Inferior parietal cortex (tissue), 1 donor: ENCODE measurements around the gene SIX1.

Source experiments
- DNase-seq: peaks from one replicate; pipeline ENCODE4 v3.0.0-alpha.2; 2016; ENCODE audit errors: extremely low spot score

The SIX1 gene

DNA sequence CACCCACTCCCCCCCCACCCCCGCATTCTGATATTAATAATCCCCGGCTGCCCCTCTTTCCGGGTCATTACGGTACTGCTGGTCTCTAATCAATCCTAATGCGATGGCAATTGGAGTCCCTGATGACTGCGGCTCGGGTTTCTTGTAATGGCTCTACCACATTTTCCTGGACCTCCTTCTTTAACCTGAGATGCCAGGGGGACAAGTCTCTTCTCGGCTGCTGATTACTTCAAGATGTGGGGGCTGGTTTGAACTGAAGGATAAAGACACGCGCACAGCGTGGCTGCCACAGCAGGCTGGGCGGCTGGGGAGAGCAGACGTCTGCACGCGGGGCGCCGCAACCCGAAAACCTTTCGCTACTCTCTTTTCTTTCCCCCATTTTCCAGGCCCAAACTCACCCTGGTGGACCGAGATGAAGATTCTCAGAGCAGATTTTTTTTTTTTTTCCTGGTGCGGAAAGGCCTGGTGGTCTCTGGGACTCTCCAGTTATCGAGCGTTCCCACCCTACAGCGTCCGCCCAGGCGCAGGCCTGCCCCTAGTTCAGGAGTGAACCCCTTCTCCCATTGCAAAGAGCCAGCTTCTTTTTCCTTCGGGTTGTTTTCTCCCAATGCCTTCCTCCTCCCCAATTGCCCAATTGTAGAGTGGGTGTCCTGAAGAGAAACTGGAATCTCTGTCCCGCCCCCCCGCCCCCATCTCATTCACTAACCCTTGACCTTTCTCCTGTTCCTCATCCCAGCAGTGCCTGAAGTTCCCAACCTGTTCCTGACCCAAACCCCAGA is 6.0 kb upstream of the SIX1 start:
- DNase-seq, result no peak

DNA sequence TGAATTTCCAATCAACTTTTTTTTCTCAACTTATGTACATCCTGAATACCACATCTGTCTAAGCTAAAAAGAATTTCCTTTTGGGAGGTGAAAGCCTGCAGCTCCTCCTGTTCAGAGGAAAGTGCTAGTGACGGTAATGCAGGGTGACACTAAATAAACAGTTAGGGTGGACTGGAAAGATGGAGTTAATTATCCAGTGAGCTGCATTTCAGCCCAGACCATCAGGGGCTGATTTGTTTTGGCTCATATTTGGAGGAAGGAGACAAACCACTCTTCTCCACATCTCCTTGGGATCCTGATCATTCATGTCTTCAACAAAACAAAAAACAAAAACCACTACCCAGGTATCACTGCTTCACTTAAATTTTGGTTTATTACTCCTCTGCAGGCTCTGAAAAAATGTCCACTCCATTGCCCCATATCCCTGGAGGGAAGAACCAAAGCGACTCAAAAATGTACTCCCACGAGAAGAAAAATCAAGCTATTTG is 5.1 kb upstream of the SIX1 start:
- DNase-seq, result no peak

DNA sequence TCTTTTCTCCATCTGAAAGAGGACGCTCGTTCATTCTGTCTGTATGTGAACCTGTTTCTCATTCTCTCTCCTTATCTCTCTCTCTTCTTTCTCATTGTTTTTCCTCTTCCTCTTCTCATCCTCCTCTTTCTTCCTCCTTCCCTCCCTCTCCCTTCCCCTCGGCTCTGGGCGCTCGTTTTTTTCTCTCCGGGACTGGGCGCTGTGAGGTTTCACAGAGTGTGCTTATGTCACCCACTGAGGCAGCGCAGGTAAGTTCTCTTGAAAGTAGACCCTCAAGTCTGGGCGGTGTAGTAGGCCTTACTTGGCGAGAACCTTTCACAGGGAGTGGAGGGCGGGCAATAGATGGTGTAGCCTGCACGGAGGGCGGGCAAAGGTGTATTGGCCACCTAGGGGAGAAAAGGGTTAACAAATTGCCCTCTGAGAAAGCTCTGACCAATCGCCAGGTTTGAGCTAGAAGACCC is 4.5 kb upstream of the SIX1 start:
- no peak for DNase-seq

DNA sequence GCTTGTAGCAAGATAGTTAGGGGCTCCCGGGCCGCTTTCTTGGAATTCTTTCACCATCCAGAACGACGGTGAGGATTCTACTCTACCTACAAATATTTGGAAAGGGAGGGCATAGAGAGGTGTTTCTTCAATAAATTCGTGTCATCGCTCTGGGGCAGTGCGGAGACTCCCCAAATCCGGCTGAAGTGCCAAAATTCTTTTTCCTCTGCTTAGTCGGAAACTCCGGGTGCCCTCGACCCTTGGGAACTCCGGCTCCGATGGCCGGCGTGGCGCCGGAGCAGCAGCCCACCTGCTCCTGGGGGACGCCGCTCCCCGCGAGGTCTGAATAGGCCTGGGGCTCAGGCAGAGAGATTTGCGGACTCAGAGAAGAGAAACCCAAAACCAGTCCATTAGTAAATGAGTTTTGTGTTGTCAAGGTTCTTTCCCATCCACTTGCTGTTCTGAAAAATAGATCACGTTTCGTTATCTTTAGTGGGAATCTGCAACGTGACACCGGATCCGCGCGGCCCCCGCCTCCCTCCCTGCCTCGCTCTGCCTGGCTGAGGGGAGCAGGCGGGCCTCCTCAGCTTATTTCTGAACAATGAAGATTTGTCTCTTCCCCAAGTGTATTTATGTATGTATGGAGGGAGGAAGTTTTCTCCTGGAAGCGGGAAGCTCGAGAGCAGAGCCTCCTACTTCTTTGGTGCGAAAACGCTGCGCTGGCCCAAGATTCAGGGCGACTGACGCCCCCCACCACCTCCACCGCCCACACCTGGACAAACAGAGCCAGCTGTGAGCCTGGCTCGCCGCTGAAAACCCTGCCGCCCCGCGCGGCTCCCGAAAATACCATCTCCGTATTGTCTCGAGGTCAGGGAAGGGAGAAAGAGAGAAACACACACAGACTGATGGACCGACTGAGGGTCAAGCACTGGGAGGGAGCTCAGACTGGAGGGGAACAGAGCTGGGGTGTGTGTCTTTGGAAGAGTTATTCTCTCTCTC is 3.7 kb upstream of the SIX1 start:
- DNase-seq, result no peak

DNA sequence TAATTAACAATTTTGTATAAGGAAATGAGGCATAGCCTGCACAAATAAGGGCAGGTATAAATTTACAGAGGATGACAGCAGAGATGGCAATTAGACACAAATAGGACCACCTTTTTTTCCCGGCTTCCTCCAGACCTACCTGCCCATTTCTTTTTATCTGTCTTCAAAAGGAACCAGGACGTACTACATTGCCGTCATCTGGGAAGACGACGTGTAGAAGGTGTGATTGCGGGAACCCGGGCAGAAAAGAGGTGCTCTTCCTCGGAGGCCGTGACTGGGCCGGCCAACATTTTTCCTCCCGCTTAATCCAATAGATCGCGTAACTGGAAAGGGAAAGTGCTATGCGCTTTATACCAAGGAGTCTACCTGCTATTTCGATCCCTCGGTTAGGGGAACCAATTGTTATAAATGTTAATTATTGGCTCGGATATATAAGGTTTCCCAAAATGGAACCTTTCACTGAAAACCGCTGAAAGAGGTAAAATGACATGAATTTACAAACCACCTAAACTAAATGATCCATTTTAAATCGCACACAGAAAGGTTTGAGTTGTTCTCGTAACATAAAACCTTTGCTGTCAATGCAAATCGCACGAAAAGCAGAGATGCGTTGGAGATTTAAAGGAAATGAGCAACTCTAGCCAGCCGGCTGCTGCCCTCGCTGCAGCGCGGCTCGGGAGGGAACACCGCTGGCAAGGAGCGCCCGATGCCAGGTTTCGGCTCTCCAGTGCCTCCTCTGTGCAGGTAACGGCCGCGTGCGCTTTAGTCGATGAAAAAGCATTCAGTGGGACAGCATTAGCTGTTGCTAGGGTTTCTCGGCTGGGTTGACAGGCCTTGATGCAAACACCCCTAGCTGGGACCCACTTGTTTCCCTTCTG is 2.8 kb upstream of the SIX1 start:
- DNase-seq, result no peak

DNA sequence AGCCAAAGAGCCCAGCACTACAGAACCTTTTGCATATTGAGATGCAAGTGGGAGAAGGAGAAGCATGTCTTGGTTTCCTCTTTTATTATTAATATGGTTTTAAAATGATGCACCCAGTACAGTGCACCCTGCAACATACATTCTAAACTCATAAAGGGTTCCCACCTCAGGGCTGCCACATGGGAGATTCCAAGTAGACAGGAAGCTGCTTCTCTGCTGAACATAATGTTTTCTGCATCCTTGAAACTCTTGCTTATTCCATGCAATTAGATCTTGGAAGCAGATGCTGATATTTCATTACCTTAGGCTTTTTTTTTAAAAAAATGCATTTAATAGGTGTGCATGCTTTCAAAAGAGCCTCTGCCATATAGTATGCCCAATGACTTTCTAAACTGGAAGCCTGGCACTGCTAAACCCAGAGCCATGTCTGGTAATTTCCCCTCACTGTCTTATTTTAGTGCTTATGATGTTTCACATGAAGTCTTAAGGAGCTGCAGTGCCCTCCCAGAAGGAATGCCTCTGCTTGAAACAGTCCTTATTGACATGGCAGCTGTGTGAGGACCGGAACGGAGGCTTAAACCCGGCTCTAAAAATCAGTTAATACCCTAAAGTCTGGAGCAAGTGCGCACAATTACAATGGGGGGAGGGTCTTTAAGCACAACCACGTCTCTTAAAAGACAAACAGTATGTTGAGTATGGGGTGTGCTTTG is 2.0 kb upstream of the SIX1 start:
- DNase-seq, result no peak

DNA sequence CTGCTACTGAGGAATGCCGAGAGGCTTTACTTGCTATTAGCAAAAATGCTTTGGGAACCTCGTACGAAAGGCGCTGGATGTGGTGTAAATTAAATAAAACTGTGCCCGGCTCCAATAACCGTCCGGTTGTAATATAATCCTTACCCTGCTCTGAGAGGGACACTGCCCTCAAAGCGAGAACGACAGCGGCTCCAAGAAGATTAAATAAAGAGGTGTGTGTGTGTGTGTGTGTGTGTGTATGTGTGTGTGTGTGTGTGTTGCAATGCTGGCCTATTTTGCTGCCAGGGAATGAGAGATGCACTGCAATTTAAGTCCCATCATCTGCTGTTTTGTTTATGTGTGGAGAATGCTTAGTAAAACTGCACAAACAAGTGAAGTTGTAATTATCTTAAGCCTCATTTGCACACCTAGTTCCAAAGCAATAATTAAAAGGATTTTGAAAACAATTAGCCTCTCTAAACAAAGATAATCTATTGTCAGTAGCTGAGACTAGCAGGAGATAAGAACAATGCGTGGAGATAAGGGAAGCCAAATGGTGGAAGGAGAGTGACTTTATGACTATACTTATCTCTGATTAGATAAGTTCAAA is 1.2 kb upstream of the SIX1 start:
- no peak for DNase-seq

DNA sequence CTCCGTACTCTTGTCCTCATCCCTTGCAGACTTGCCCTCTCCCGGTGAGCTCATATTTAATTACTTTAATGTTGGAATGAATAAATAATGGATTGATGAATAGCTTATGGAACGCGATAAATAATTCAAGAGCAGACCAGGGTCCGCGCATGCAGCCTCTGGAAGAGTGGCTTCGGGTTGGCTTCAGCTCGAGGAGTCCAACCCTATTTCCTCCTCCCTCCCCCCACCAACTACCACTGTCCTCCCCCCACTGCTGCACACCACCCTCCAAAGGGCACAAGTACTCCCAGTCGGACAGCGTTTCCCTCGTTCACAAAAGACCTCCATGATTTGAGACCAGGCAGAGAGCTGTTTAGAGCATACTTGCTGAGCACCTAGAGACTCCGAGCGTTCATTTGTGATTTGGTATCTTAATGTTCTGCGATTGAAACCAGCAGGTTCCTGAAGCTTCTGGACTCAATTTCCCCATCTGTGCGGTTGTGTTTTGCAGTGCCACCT is 647 bp upstream of the SIX1 start:
- no peak for DNase-seq

DNA sequence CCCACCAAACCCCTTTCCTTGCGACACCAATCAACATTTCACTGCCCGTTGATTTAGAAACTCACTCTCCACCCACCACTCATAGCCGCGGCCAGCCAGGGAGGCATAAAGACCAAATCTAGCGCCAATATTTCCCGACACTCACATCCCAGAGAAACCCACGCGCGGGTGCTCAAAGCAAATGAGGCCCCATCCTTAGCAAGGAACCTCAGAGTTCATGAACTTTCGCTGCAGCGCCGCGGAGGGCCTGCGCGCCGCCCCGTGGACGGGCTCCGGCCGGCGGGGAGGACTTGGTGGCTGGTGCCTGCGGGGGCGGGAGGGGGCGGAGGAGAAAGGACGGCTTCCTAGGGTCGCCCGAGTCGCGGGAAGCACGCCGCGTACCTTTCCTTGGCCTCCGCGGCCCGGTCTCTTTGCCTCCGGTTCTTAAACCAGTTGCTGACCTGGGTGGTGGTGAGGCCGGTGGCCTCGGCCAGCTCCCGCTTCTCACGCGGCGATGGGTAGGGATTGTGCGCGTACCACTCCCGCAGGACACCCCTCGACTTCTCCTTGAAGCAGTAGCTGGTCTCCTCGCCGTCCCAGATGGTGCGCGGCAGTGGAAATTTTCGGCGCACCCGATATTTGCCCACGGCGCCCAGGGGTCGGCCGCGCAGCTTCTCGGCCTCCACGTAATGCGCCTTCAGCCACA is 886 bp downstream of the SIX1 start:
- no peak for DNase-seq

DNA sequence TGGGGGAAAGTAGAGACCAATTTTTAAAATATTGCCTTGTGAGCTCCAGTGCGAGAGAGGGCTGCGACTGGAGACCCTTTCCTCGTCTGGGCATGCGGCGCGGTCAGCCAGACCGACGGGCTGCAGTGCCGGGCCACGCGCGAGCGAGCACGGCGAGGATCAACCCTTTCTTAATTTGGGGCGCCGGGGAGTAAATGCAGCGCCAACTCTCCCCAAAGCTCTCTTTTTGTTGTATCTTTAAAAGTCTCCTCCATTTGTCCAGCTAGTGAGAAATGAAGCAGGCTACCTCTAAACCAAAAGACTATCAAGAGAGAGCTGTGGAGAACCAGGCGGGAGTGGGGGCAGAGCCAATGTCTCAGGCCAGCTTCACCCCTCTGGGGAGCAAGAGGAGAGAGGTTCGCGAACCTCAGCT is 1.4 kb downstream of the SIX1 start:
- DNase-seq, result no peak

DNA sequence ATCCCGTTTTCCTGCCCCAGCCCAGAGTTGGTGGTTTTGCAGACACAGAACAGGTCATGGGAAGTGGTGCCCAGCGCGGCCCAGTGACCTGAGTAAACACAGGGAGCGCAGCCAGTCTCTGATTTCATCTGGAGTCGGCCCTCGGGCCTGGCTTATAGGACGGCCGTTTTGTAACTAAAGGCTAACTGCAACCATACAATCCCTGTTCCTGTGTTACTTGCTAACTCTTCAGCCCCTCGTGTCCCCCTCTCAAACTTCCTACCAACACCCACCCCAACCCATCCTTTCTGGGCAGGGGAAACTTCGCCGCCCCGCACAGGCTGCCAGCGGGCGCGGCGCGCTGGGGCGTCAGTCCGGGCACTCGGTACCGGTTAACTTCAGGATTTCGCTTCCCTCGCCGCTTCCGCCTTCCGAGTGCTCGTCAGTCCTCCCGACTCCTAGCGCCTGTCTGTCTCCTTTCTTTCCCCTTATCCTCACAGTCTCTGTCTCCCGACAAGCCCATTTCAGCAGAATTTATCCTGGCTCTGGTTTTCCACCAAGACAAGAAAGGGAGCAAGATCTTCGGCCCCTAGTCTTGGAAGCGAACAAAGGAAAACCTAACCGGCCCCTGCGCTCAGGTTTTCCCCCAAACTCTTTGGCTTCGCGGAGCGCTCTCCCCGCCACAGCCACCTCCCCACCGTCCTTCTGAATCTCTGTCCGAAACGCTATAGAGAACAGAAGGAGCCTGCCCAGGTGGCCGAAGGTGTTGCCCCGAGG is 2.0 kb downstream of the SIX1 start:
- no peak for DNase-seq

DNA sequence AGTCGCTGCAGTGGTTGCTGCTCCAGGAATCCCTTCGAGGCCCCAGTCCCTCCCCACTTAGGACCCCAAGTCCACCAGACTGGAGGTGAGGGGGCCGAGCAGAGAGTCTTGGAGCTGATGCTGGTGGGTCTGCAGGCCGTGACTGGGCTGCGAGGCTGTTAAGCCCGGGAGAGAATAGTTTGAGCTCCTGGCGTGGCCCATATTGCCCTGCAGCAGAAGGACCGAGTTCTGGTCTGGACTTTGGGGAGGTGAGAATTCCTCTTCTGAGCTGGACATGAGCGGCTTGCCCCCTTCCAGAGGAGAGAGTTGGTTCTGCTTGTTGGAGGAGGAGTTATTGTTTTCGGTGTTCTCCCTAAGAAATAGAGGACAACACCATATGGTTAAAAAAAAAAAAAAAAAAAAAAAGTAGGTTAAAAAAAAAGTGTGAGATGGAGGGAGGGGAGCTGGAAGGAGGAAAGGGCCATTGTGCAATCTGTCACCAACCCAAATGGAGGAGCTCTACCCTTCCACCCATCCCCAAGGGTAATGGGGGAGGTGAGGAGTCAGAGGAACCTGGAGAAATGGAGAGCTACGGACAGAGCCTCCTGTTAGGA is 3.0 kb downstream of the SIX1 start:
- no peak for DNase-seq

DNA sequence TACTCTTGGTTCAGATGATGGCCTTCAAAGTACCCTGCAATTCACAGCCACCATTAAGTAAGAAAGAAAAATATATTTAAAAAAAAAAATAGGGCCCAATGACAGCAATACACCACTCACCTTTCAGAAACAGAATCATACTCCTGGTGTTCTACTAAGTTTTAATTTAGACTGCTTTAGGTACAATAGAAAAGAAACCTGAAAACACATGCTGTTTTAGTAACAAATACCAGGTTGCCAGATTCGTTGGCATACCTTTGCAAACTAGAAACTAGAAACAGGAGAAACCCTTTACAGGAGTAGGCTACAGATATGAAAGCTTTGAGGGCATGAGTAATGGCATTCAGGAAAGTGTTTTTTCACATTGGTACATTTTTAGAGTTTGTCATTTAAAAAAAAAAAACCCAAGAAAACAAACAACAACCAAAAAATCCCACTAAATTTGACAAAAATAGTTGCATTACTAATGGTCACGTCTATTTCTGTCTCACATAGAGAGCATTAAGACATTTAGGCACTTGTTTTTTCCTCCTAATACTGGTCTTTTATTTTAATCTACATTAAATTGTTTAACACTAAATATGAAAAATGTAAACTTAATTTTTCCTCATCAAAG is 4.0 kb downstream of the SIX1 start:
- DNase-seq, result no peak

DNA sequence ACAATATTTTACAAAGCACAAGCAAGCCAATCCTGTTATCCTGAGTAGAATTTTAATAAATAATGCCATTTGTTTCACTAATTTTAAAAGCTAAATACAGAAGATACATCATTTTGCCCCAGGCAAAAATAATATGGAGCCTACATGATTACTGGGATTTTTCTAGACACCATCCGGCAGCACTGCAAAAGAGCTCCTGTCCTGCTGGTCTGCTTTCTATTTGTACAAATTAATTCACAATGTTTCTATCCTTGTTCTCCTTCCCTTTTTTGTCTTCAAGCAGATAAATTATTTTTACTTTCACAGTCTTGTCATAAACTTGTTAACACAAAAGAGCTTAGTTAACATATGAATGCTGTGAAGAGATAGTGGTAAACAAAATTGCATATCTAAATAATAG is 4.6 kb downstream of the SIX1 start:
- DNase-seq, result no peak

DNA sequence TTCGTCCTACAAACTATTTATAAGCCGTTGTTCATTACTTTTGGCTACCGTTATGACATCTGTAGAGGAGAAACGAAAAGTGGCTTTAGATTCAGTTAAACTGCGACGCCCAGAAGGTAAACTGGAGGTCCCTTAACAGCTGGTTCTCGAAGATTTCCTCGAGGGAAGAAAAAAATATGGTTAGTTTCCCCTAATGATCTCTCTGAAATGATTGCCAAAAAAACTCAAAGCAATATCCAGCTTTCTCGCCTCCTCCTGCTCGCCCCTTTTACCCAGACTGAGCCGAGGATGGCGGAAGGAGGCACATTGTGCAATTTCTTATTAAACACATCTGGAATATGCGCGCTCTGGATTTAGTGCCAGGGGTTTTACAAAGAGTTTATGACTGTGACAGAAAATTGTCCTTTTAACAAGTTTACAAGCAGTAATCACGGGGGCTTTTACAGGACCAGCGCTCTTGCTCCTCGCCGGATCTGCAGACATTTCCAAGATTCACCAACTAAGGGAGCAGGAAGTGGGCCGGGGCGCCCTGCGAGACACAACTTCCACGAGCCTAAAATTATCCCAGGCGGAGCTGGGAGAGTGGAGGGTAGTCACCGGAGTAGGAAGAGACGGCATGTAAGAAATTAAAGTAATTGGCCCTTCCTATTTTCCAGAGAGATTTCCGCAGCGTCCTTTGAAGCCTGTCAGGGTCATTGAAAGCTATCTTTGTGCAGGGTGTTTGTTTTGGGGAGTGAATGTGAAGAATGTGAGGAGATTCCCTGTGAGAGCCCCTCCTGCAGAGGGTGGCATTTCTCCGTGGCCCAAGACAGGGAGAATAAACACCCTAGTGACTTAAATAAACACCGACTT is 5.6 kb downstream of the SIX1 start:
- DNase-seq, result no peak

DNA sequence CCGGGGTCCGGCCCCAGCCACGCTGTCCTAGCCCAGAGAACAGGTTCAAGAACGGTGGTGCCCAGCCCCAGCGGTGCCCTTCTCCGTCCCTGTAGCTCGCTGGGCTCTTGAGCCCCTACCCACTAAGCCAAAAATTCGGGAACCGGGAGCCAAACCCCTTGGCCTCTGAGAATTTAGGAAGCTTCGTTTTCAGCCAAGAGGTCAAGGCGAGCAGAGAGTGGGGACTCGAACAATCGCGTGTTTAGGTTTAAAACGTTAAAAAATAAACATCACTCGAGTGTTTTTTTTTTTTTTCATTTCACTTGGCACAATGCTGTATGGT is 6.2 kb downstream of the SIX1 start:
- no peak for DNase-seq
